ENCODE results near the gene ZIC5.

DNA sequence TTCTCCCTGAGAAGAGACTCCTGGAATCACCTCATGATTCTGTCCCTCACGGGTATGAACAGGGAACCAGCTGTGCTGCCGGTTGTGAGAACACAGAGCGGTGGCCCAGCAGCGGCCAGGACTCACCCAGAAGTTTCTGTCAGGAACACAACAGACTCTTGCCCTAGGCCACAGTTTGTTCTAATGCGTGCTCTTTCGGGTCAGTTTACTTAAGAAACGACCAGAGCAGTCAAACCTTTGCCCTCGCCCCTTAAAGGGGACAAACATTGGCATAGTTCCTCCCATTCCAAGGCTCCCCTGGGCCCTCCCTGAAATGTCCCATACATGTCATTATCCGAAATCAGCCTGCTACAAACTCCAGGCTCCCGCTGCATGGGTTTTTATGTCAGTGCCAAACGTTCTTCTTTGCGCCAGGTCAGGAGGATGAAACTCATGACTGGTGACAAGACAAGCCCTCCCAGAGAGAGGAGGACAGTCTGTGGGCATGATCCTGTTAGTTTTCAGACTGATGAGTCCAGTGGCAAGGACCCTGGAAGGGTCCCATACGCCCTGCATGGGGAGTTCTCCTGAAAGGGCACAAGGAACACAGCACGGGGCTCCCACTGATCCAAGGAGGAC is 18.3 kb downstream of the ZIC5 start:
- TF ChIP-seq, protein P1, sequence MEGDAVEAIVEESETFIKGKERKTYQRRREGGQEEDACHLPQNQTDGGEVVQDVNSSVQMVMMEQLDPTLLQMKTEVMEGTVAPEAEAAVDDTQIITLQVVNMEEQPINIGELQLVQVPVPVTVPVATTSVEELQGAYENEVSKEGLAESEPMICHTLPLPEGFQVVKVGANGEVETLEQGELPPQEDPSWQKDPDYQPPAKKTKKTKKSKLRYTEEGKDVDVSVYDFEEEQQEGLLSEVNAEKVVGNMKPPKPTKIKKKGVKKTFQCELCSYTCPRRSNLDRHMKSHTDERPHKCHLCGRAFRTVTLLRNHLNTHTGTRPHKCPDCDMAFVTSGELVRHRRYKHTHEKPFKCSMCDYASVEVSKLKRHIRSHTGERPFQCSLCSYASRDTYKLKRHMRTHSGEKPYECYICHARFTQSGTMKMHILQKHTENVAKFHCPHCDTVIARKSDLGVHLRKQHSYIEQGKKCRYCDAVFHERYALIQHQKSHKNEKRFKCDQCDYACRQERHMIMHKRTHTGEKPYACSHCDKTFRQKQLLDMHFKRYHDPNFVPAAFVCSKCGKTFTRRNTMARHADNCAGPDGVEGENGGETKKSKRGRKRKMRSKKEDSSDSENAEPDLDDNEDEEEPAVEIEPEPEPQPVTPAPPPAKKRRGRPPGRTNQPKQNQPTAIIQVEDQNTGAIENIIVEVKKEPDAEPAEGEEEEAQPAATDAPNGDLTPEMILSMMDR (IDR thresholded peaks at IDR 0.05 in 2 of 3, conservative IDR thresholded peaks at IDR 0.05 in 1 of 3; ENCODE audit: insufficient read depth in 2 of 3, low read depth in 1 of 3, low read length in 3 of 3) = no peak
- TF ChIP-seq FOXJ3 (CRISPR knock-in tag; IDR thresholded peaks at IDR 0.05) (no peak), ZNF431 (CRISPR knock-in tag; IDR thresholded peaks at IDR 0.05) (no peak), GABPB1 (CRISPR knock-in tag; IDR thresholded peaks at IDR 0.05) (no peak), SRF (CRISPR knock-in tag; IDR thresholded peaks at IDR 0.05) (no peak), JUND (IDR thresholded peaks at IDR 0.05; ENCODE audit: borderline replicate concordance, low read depth, low read length) (no peak), JUND (tag; IDR thresholded peaks at IDR 0.05; ENCODE audit: borderline replicate concordance, low read depth, low read length) (no peak), ZNF175 (CRISPR knock-in tag; IDR thresholded peaks at IDR 0.05; ENCODE audit: low read depth) (no peak)
- TF ChIP-seq, protein P2, sequence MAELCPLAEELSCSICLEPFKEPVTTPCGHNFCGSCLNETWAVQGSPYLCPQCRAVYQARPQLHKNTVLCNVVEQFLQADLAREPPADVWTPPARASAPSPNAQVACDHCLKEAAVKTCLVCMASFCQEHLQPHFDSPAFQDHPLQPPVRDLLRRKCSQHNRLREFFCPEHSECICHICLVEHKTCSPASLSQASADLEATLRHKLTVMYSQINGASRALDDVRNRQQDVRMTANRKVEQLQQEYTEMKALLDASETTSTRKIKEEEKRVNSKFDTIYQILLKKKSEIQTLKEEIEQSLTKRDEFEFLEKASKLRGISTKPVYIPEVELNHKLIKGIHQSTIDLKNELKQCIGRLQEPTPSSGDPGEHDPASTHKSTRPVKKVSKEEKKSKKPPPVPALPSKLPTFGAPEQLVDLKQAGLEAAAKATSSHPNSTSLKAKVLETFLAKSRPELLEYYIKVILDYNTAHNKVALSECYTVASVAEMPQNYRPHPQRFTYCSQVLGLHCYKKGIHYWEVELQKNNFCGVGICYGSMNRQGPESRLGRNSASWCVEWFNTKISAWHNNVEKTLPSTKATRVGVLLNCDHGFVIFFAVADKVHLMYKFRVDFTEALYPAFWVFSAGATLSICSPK (IDR thresholded peaks at IDR 0.05; ENCODE audit: borderline replicate concordance) = no peak
- TF ChIP-seq, protein P3, sequence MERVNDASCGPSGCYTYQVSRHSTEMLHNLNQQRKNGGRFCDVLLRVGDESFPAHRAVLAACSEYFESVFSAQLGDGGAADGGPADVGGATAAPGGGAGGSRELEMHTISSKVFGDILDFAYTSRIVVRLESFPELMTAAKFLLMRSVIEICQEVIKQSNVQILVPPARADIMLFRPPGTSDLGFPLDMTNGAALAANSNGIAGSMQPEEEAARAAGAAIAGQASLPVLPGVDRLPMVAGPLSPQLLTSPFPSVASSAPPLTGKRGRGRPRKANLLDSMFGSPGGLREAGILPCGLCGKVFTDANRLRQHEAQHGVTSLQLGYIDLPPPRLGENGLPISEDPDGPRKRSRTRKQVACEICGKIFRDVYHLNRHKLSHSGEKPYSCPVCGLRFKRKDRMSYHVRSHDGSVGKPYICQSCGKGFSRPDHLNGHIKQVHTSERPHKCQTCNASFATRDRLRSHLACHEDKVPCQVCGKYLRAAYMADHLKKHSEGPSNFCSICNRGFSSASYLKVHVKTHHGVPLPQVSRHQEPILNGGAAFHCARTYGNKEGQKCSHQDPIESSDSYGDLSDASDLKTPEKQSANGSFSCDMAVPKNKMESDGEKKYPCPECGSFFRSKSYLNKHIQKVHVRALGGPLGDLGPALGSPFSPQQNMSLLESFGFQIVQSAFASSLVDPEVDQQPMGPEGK (CRISPR knock-in tag; IDR thresholded peaks at IDR 0.05; ENCODE audit: borderline replicate concordance) = no peak
- TF ChIP-seq, protein P4, sequence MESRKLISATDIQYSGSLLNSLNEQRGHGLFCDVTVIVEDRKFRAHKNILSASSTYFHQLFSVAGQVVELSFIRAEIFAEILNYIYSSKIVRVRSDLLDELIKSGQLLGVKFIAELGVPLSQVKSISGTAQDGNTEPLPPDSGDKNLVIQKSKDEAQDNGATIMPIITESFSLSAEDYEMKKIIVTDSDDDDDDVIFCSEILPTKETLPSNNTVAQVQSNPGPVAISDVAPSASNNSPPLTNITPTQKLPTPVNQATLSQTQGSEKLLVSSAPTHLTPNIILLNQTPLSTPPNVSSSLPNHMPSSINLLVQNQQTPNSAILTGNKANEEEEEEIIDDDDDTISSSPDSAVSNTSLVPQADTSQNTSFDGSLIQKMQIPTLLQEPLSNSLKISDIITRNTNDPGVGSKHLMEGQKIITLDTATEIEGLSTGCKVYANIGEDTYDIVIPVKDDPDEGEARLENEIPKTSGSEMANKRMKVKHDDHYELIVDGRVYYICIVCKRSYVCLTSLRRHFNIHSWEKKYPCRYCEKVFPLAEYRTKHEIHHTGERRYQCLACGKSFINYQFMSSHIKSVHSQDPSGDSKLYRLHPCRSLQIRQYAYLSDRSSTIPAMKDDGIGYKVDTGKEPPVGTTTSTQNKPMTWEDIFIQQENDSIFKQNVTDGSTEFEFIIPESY (CRISPR knock-in tag; IDR thresholded peaks at IDR 0.05) = no peak

All from K562 (cell line).